ENCODE data around the gene VWA2.

The VWA2 gene

DNA sequence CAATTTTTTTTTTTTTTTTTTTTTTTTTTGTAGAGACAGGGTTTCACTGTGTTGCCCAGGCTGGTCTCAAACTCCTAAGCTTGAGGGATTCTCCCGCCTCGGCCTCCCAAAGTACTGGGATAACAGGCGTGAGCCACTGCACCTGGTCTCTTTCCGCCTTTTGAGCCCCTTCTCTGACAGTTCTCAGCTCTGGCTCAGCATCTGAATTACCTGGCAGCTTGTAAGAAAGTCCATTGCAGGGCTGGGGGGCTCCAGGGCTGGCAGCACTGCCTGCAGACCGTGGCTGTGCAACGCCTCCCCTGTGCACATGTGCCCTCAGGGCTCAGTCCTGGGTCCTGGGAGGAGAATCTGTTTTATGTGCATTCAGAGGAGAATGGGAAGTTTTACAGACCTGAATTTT is 37.6 kb downstream of the VWA2 start:
- no peak for DNase-seq (ENCODE audit: low read depth in 3 of 3)

GRCh38 chr10:114278140-114278883 is 39.3 kb downstream of the VWA2 start:
- DNase-seq (ENCODE audit: low read depth in 3 of 3), result no peak

- no peak for DNase-seq (ENCODE audit: low read depth in 3 of 3)
Observed at GRCh38 chr10:114278884-114279191, 39.8 kb downstream of the VWA2 start.

- DNase-seq (ENCODE audit: low read depth in 3 of 3), result no peak
Observed at GRCh38 chr10:114279289-114279688, 40.2 kb downstream of the VWA2 start.

DNA sequence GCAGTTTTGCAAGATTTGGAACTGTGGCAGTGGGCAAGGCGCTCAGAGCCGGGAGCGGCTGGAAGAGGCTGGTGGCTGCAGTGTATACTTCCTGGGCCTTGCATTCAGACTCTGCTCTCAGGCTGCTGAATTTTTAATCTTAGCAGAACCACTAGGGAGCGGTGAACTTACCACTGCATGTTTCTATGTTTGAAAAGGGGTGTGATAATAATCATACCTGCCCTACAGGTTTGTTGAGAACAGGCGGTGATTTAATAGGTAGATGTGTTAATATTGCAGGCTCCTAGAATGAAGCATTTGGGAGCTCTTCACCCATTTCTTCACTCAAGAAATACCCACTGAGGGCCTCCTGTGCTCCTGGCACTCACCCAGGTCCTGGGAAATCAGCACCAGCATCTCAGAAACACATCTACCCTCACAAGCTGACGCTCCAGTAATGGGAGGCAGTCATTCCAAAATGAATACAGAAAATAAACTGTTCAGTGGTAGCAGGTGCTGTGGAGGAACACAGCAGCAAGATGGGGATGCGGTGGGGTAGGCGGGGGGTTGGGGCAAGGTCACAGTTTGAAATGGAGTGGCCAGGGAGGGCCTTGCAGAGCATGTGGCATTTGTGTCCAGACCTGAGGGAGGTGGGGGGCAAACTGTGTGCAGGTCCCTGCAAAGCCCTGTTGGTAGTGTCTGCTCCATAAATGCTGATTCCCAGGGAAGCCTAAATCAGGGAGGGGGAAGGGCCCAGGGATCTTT is 41.0 kb downstream of the VWA2 start:
- no peak for DNase-seq (ENCODE audit: low read depth in 3 of 3)

DNA sequence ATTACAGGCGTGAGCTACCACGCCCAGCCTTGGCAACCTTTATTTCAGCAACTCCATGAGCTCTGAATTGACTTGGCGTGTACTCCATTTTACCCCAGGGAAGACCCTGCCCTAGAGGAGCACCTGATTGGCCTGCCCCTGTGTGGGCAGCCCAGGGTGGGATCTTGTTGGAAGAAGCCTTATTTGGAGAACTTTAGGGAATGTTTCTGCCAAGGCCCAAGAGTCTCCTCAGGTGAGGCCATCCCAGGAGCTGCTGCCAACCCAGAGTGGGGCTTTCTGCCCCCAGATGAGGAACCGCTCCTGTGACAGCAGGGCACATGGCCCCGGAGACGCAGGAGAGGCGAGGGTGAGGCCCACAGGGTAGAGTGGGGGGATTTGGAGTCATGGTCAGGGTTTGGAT is 42.0 kb downstream of the VWA2 start:
- DNase-seq (ENCODE audit: low read depth in 3 of 3), result no peak

GRCh38 chr10:114281461-114281860 is 42.4 kb downstream of the VWA2 start:
- DNase-seq (ENCODE audit: low read depth in 3 of 3), result no peak

GRCh38 chr10:114282526-114282925 is 43.5 kb downstream of the VWA2 start:
- no peak for DNase-seq (ENCODE audit: low read depth in 3 of 3)

GRCh38 chr10:114283091-114283490 is 44.0 kb downstream of the VWA2 start:
- DNase-seq (ENCODE audit: low read depth in 3 of 3), result no peak

DNA sequence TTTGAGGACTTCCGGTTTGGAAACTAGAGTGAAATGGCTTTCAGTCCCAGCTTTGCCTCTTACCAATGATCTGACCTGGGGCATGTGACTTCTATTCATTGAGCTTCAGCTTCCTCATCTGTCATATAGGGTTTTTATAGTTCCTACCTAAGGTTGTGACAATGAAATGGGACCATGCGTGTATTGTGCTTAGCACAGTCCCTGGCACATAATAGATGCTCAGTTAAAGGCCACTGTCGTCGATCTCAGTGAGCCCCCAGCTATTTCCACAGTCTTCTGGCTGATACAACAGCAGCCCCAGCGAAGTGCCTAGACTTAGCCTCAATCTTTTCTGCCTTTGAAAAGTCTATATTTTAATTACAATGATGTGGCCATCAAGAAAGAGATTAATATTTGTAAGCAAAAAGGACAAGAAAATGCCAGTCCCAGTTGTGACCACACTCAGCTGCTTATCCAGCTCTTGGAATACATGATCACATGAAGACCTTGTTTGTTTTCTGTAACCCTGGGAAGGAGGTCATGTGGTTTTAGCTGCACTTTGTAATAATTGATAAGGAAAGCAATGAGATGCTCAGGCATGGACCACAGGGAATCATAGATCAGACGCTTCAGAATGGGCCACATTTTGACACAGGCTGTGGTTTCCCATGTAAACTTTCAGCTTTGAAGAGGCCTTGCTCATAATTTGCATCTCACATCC is 44.6 kb downstream of the VWA2 start:
- DNase-seq (ENCODE audit: low read depth in 3 of 3), result no peak

DNA sequence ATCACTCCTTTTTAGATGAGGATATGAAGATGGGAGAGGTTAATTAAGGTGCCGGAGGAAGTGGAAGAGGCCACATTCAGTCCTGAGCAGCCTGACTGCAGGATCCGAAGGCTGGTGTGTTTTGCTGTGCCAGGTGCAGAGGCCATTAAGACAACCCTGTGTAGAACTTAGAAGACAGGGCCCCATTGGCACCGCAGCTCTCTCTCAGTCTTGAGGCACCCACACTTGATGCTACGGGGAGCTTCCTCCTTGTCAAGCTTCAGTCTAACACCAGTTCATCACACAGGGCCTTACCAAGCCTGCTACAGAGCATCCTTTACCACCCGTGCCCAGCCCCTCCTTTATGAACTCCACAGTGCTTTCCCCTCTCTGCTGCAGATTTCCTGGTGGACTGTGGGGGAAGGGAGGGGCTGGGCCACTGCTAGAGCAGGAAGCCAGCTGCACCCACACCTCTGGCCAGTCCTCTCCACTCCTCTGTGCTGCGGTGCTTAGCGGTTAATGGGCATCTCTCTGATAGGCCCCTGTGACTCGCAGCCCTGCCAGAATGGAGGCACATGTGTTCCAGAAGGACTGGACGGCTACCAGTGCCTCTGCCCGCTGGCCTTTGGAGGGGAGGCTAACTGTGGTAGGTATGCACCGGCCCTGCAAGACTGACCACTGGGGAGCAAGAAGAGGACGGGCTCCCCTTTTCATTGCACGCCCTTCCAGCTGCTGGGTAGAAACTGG is 45.5 kb downstream of the VWA2 start:
- DNase-seq (ENCODE audit: low read depth in 3 of 3), result no peak

DNA sequence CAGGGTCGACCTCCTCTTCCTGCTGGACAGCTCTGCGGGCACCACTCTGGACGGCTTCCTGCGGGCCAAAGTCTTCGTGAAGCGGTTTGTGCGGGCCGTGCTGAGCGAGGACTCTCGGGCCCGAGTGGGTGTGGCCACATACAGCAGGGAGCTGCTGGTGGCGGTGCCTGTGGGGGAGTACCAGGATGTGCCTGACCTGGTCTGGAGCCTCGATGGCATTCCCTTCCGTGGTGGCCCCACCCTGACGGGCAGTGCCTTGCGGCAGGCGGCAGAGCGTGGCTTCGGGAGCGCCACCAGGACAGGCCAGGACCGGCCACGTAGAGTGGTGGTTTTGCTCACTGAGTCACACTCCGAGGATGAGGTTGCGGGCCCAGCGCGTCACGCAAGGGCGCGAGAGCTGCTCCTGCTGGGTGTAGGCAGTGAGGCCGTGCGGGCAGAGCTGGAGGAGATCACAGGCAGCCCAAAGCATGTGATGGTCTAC is 46.9 kb downstream of the VWA2 start:
- no peak for DNase-seq (ENCODE audit: low read depth in 3 of 3)

DNA sequence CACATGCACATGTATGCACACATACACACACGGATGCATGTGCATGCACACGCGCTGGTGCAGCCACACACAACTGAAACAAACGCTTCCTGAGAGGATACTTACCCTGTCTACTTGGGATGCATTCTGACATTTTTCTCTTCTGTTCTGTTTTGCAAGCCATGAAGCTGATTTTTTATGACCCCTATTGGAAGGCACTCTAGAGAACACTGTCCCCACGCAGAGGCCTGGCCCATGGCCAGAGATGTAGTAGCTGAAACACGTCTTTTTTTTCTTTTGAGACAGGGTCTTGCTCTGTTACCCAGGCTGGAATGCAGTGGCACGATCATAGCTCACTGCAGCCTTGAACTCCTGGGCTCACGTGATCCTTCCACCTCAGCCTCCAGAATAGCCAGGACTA is 47.9 kb downstream of the VWA2 start:
- no peak for DNase-seq (ENCODE audit: low read depth in 3 of 3)

DNA sequence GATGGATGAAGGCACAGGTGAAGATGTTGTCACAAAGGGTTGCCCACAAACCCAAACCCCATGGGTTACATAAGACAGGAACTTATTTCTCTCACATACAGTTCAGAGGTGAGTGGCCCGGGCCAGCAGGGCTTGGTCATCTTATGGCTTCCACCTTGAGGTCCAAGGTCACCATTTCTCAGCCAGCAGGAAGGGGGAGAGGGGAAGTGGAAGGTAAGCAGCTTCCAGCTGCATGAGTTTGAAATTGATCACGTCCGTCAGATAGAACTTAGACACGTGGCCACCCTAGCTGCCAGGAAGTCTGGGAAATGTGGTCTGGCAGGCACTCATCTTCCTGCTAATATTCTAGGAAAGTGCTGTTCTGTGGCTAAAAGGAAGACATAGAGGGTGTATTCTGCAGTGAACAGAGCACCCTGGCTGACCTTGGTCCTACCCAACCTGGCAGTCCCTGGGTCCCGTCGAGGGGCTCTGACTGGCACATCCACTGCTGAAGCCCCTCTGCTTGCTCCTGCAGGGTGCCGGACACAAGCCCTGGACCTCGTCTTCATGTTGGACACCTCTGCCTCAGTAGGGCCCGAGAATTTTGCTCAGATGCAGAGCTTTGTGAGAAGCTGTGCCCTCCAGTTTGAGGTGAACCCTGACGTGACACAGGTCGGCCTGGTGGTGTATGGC is 49.5 kb downstream of the VWA2 start:
- no peak for DNase-seq (ENCODE audit: low read depth in 3 of 3)

DNA sequence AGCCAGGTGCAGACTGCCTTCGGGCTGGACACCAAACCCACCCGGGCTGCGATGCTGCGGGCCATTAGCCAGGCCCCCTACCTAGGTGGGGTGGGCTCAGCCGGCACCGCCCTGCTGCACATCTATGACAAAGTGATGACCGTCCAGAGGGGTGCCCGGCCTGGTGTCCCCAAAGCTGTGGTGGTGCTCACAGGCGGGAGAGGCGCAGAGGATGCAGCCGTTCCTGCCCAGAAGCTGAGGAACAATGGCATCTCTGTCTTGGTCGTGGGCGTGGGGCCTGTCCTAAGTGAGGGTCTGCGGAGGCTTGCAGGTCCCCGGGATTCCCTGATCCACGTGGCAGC is 50.0 kb downstream of the VWA2 start:
- no peak for DNase-seq (ENCODE audit: low read depth in 3 of 3)

- DNase-seq (ENCODE audit: low read depth in 3 of 3), result no peak
Observed at GRCh38 chr10:114290038-114290437, 51.0 kb downstream of the VWA2 start.

- DNase-seq (ENCODE audit: low read depth in 3 of 3), result no peak
Observed at GRCh38 chr10:114291076-114291475, 52.0 kb downstream of the VWA2 start.

- DNase-seq (ENCODE audit: low read depth in 3 of 3), result no peak
Observed at GRCh38 chr10:114291516-114291915, 52.5 kb downstream of the VWA2 start.

- DNase-seq (ENCODE audit: low read depth in 3 of 3), result no peak
Observed at GRCh38 chr10:114293075-114293474, 54.0 kb downstream of the VWA2 start.

- no peak for DNase-seq (ENCODE audit: low read depth in 3 of 3)
Observed at GRCh38 chr10:114294549-114294948, 55.5 kb downstream of the VWA2 start.

DNA sequence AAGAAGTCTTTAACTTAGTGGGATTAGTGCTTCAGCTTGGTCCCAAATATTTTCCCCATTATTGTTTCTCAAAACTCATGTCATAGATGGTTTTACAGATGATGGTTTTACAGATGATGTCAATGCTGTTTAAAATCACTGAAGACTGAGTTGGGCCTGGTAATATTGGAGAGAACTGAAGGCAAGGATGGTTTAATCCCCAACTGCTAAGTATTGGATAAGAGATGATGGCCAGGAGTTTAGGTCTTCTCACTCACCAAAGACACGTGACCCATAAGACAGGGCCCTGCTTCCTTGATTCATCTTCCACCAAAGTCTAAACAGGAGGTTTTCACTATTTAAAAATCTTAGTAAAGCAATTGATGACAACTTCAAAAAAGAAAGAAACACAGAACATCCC is 56.3 kb downstream of the VWA2 start:
- DNase-seq (ENCODE audit: low read depth in 3 of 3), result no peak
